Loucy (cell line): ENCODE results near the gene RNLS.

Experiments used
- CTCF ChIP-seq: fragments of 200-600 bp; sonication (generic); conservative IDR thresholded peaks from 2 replicates; pipeline ENCODE4 v1.5.1; 2014; ENCODE audit warnings: mild to moderate bottlenecking, antibody characterized with exemption, low read length
- EZH2phosphoT487 ChIP-seq: fragments of 200-600 bp; IDR thresholded peaks from 2 replicates; pipeline ENCODE4 v1.6.1; 2018; ENCODE audit warnings: antibody characterized with exemption, mild to moderate bottlenecking, moderate library complexity, borderline replicate concordance

GRCh38 chr10:88545359-88545758, 37.8 kb downstream of the RNLS start:
- TF ChIP-seq CTCF (no peak), EZH2phosphoT487 (no peak)
